K562 (cell line): Measurements from ENCODE around the gene MBNL1. TPM values are rescaled to one million over a fixed set of nuclear protein-coding genes. Genes with fewer than 3 reads are reported as not detected.

Experiments
- ADNP ChIP-seq: fragments of 200-800 bp; sonication (Bioruptor generic); IDR thresholded peaks from 2 replicates; pipeline ENCODE4 v1.6.1; 2016; ENCODE audit warnings: missing genetic modification characterization, missing compliant biosample characterization
- ATF3 ChIP-seq, 2 experiments: fragments of 450-650 bp in 1 of 2; sonication (generic) in 1 of 2; formaldehyde crosslinking in 1 of 2; IDR thresholded peaks in 1 of 2; conservative IDR thresholded peaks in 1 of 2; 2 replicates each; pipeline versions ENCODE4 v1.6.1 to v1.8.1; 2016 to 2023; ENCODE audit warnings: mild to moderate bottlenecking in 2 of 2, moderate library complexity in 2 of 2, inconsistent platforms in 1 of 2, missing genetic modification reagents in 1 of 2
- BRF1 ChIP-seq: IDR thresholded peaks from 3 replicates; pipeline ENCODE4 v1.6.1; 2011; ENCODE audit warnings: borderline replicate concordance, mild to moderate bottlenecking; ENCODE audit not compliant: insufficient read length; ENCODE audit errors: extremely low read depth
- GATAD2B ChIP-seq: fragments of 450-650 bp; IDR thresholded peaks from 2 replicates; pipeline ENCODE4 v1.6.1; 2017; ENCODE audit warnings: mild to moderate bottlenecking, borderline replicate concordance
- HDAC8 ChIP-seq: fragments of 450-650 bp; IDR thresholded peaks from 2 replicates; pipeline ENCODE4 v1.6.1; 2016; ENCODE audit warnings: mild to moderate bottlenecking, missing genetic modification characterization, moderate library complexity, missing compliant biosample characterization
- KLF6 ChIP-seq: fragments of 250-450 bp; sonication (Bioruptor Pico); IDR thresholded peaks from 2 replicates; pipeline ENCODE4 v1.4.0; 2020; ENCODE audit warnings: mild to moderate bottlenecking, moderate library complexity, borderline replicate concordance
- MTA1 ChIP-seq: fragments of 450-650 bp; IDR thresholded peaks from 2 replicates; pipeline ENCODE4 v1.6.1; 2017; ENCODE audit warnings: borderline replicate concordance
- NR1H2 ChIP-seq: sonication (generic); formaldehyde crosslinking; IDR thresholded peaks from 2 replicates; pipeline ENCODE4 v1.4.0; 2020; ENCODE audit warnings: mild to moderate bottlenecking, missing genetic modification reagents
- NR3C1 ChIP-seq: sonication (generic); formaldehyde crosslinking; IDR thresholded peaks from 2 replicates; pipeline ENCODE4 v1.8.1; 2022; ENCODE audit warnings: missing genetic modification reagents
- POLR3A ChIP-seq: IDR thresholded peaks from 2 replicates; pipeline ENCODE4 v1.6.1; 2011; ENCODE audit warnings: borderline replicate concordance, mild to moderate bottlenecking, moderate library complexity; ENCODE audit not compliant: insufficient read length, insufficient read depth; ENCODE audit errors: extremely low read depth
- PURB ChIP-seq: sonication (generic); formaldehyde crosslinking; IDR thresholded peaks from 2 replicates; pipeline ENCODE4 v1.9.0; 2021; ENCODE audit warnings: low read depth, mild to moderate bottlenecking, missing genetic modification reagents
- ZBED1 ChIP-seq: IDR thresholded peaks from 2 replicates; pipeline ENCODE4 v1.6.1; 2014
- ZEB2 ChIP-seq: fragments of 450-650 bp; IDR thresholded peaks from 2 replicates; pipeline ENCODE4 v1.6.1; 2016
- ZFP36 ChIP-seq: fragments of 150-350 bp; IDR thresholded peaks from 2 replicates; pipeline ENCODE4 v1.6.1; 2018; ENCODE audit warnings: low read length, low read depth; ENCODE audit not compliant: partially characterized antibody
- ZNF263 ChIP-seq: sonication (generic); formaldehyde crosslinking; IDR thresholded peaks from 2 replicates; pipeline ENCODE4 v1.8.0; 2022; ENCODE audit warnings: mild to moderate bottlenecking, missing genetic modification reagents, borderline replicate concordance
- ZNF384 ChIP-seq: IDR thresholded peaks from 2 replicates; pipeline ENCODE4 v1.6.1; 2012; ENCODE audit warnings: low read depth, low read length, improper control_type of control experiment
- ZNF592 ChIP-seq: fragments of 450-650 bp; IDR thresholded peaks from 2 replicates; pipeline ENCODE4 v1.6.1; 2017; ENCODE audit warnings: antibody characterized with exemption, mild to moderate bottlenecking
- polyA plus RNA-seq, 8 experiments: library from polyadenylated mRNA; depleted of rRNA in 4 of 8; stranded (reverse) in 5 of 8; unstranded in 3 of 8; fragments of >200 nt; fragmentation: Nextera tagmentation in 2 of 8; fragmentation: Illumina TruSeq in 1 of 8; extraction: Ambion mirVana in 2 of 8; extraction: Trizol in 1 of 8; gene quantifications; 2 replicates each; pipeline versions ENCODE4 v1.2.1 to v1.2.3, GENCODE V29; 2011 to 2014; ENCODE audit warnings: inconsistent platforms in 1 of 8, missing spikeins in 1 of 8
- total RNA-seq, 7 experiments: library from RNA; depleted of rRNA in 6 of 7; stranded (reverse); fragments of >200 nt in 6 of 7; fragmentation: Illumina TruSeq in 2 of 7; extraction: Trizol in 2 of 7; gene quantifications; 2 replicates each; pipeline versions ENCODE4 v1.2.1 to v1.2.3, GENCODE V29; 2011 to 2021; ENCODE audit warnings: low replicate concordance in 1 of 7
- TF ChIP-seq, protein P1 (sequence below), 2 experiments: fragments of 450-650 bp; conservative IDR thresholded peaks; 2 replicates each; pipeline ENCODE4 v1.6.1; 2017; ENCODE audit warnings: mild to moderate bottlenecking in 2 of 2, moderate library complexity in 2 of 2
- TF ChIP-seq, protein P2 (sequence below): IDR thresholded peaks from 2 replicates; pipeline ENCODE4 v1.6.1; 2012; ENCODE audit warnings: low read depth, low read length, improper control_type of control experiment, borderline replicate concordance

Gene MBNL1
- total and polyA plus RNA-seq, 9 of the 15 experiments (the other 6 are each of a cell fraction or from before 2014, with no cell fraction given): 70.3 to 243 (median 220) TPM

GRCh38 chr3:152319831-152320617, 51.3 kb downstream of the MBNL1 start (continued):
- no peak for TF ChIP-seq KLF6 (CRISPR knock-in tag)
- no peak for TF ChIP-seq NR3C1 (CRISPR knock-in tag)
- TF ChIP-seq ZEB2: peak; percentile 56; the same call in 1 of the 2 replicates
- TF ChIP-seq GATAD2B: peak; percentile 58; the same call in 1 of the 2 replicates
- TF ChIP-seq ZNF263: no peak
- no peak for TF ChIP-seq ZFP36
- peak; percentile 53 for TF ChIP-seq MTA1
- TF ChIP-seq ZNF384: no peak
- TF ChIP-seq, protein P1, sequence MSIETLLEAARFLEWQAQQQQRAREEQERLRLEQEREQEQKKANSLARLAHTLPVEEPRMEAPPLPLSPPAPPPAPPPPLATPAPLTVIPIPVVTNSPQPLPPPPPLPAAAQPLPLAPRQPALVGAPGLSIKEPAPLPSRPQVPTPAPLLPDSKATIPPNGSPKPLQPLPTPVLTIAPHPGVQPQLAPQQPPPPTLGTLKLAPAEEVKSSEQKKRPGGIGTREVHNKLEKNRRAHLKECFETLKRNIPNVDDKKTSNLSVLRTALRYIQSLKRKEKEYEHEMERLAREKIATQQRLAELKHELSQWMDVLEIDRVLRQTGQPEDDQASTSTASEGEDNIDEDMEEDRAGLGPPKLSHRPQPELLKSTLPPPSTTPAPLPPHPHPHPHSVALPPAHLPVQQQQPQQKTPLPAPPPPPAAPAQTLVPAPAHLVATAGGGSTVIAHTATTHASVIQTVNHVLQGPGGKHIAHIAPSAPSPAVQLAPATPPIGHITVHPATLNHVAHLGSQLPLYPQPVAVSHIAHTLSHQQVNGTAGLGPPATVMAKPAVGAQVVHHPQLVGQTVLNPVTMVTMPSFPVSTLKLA (conservative IDR thresholded peaks at IDR 0.05): peak; percentile 90 to 95
- TF ChIP-seq, protein P2, sequence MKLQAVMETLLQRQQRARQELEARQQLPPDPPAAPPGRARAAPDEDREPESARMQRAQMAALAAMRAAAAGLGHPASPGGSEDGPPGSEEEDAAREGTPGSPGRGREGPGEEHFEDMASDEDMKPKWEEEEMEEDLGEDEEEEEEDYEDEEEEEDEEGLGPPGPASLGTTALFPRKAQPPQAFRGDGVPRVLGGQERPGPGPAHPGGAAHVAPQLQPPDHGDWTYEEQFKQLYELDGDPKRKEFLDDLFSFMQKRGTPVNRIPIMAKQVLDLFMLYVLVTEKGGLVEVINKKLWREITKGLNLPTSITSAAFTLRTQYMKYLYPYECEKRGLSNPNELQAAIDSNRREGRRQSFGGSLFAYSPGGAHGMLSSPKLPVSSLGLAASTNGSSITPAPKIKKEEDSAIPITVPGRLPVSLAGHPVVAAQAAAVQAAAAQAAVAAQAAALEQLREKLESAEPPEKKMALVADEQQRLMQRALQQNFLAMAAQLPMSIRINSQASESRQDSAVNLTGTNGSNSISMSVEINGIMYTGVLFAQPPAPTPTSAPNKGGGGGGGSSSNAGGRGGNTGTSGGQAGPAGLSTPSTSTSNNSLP: peak; percentile 99
- 0 out of 2 replicates have a peak, but pooled peaks have one; percentile 18 for TF ChIP-seq ADNP (tag)
- TF ChIP-seq ATF3 (IDR thresholded peaks at IDR 0.05): peak; percentile 78
- no peak for TF ChIP-seq ATF3 (CRISPR knock-in tag; conservative IDR thresholded peaks at IDR 0.05)
- TF ChIP-seq ZBED1: peak; percentile 66; the same call in 1 of the 2 replicates
- no peak; the same call in 1 of the 2 replicates for TF ChIP-seq ZNF592
- TF ChIP-seq HDAC8 (tag): no peak
- no peak for TF ChIP-seq NR1H2 (CRISPR knock-in tag)
- no peak for TF ChIP-seq PURB
- TF ChIP-seq POLR3A: no peak
- TF ChIP-seq BRF1: no peak
